GM12878 (cell line): ENCODE data around the gene ADAMTS7. TPM values are rescaled to one million over a fixed set of nuclear protein-coding genes. Genes with fewer than 3 reads are reported as not detected.

Experiments
- ATAC-seq: fragments of 200-7000 bp; cut with Tn5 transposase; 3 replicates; pipeline ENCODE4 v1.9.1; 2020; ENCODE audit warnings: mild to moderate bottlenecking, moderate library complexity
- BruUV-seq: library from RNA; stranded (reverse); fragments of 400-500 nt; replicated peaks from 2 replicates; lab custom pipeline; 2021; lab: Mats Ljungman, UMichigan
- CTCF ChIA-PET: fragments of 300-600 bp; sonication (Branson Sonifier 250); formaldehyde crosslinking; extraction: SDS; loops from one replicate; lab custom pipeline; 2021; ENCODE audit warnings: inconsistent platforms; lab: Yijun Ruan, JAX
- POLR2A ChIA-PET: fragments of 350-600 bp; formaldehyde crosslinking; extraction: SDS; loops from one replicate; lab custom pipeline; 2021; ENCODE audit warnings: inconsistent platforms; lab: Charles Lee
- RAD21 ChIA-PET: fragments of 300-600 bp; sonication (Branson Sonifier 250); formaldehyde crosslinking; loops from one replicate; lab custom pipeline; 2023; ENCODE audit warnings: antibody characterized with exemption; ENCODE audit not compliant: unreplicated experiment; lab: Charles Lee
- SMC1A ChIA-PET: fragments of 300-600 bp; sonication (Branson Sonifier 250); formaldehyde crosslinking; loops from one replicate; lab custom pipeline; 2023; ENCODE audit not compliant: unreplicated experiment, uncharacterized antibody; lab: Charles Lee
- DNase-seq: peaks from one replicate; pipeline ENCODE4 v3.0.0-alpha.2; 2011; ENCODE audit warnings: low read depth, low spot score
- FAIRE-seq: peaks from 3 replicates; lab custom pipeline; 2011; peaks lifted over from hg19 to GRCh38; lab: Jason Lieb, UNC
- H2AFZ ChIP-seq: 2 replicates; pipeline ENCODE4 v1.6.0; 2011; ENCODE audit warnings: low read depth, low read length, control low read depth; ENCODE audit not compliant: control insufficient read depth
- H3K27ac ChIP-seq: 2 replicates; pipeline ENCODE4 v1.5.1; 2011; ENCODE audit warnings: control low read depth; ENCODE audit not compliant: control insufficient read depth, insufficient read depth
- H3K27me3 ChIP-seq, 2 experiments: replicated peaks in 1 of 2; 2 replicates each; pipeline versions ENCODE4 v1.6.0 to v1.6.1; 2011; ENCODE audit warnings: low read length in 1 of 2; ENCODE audit not compliant: control insufficient read depth in 2 of 2, insufficient read depth in 2 of 2
- H3K36me3 ChIP-seq, 2 experiments: 2 replicates each; pipeline ENCODE4 v1.5.1; 2011; ENCODE audit warnings: low read length in 1 of 2; ENCODE audit not compliant: control insufficient read depth in 2 of 2, insufficient read depth in 2 of 2
- H3K4me1 ChIP-seq: 2 replicates; pipeline ENCODE4 v1.6.1; 2011; ENCODE audit warnings: mild to moderate bottlenecking, low read length, moderate library complexity, mixed read lengths; ENCODE audit not compliant: control insufficient read depth, insufficient read depth
- H3K4me2 ChIP-seq: 2 replicates; pipeline ENCODE4 v1.6.0; 2011; ENCODE audit warnings: control low read depth; ENCODE audit not compliant: control insufficient read depth, insufficient read depth
- H3K4me3 ChIP-seq: fragments of 200-600 bp; sonication (generic); 2 replicates; pipeline ENCODE4 v1.5.1; 2016
- H3K79me2 ChIP-seq: 2 replicates; pipeline ENCODE4 v1.6.0; 2011; ENCODE audit warnings: low read length; ENCODE audit not compliant: control insufficient read depth, insufficient read depth
- H3K9ac ChIP-seq: 2 replicates; pipeline ENCODE4 v1.8.0; 2011; ENCODE audit warnings: low read length, control low read depth, mixed read lengths; ENCODE audit not compliant: control insufficient read depth, insufficient read depth
- H3K9me3 ChIP-seq: replicated peaks from 3 replicates; pipeline ENCODE4 v1.5.1; 2011; ENCODE audit warnings: mild to moderate bottlenecking, low read length; ENCODE audit not compliant: control insufficient read depth, insufficient read depth
- H4K20me1 ChIP-seq: 2 replicates; pipeline ENCODE4 v1.6.0; 2011; ENCODE audit not compliant: control insufficient read depth, insufficient read depth
- BMI1 ChIP-seq: fragments of 450-650 bp; IDR thresholded peaks from 2 replicates; pipeline ENCODE4 v1.6.1; 2016; ENCODE audit warnings: mild to moderate bottlenecking, moderate library complexity, borderline replicate concordance
- CTCF ChIP-seq, 3 experiments: IDR thresholded peaks in 2 of 3; conservative IDR thresholded peaks in 1 of 3; 2 replicates each; pipeline ENCODE4 v1.5.1; 2011; ENCODE audit warnings: low read depth in 3 of 3, low read length in 3 of 3, mild to moderate bottlenecking in 3 of 3, control low read depth in 2 of 3, moderate library complexity in 2 of 3, inconsistent platforms in 1 of 3, mixed read lengths in 1 of 3; ENCODE audit not compliant: control insufficient read depth in 2 of 3, insufficient read depth in 1 of 3; ENCODE audit errors: extremely low read depth in 1 of 3
- ETV6 ChIP-seq, 2 experiments: fragments of 450-650 bp in 1 of 2; IDR thresholded peaks in 1 of 2; conservative IDR thresholded peaks in 1 of 2; 2 replicates each; pipeline ENCODE4 v1.6.1; 2014; ENCODE audit warnings: antibody characterized with exemption in 1 of 2, borderline replicate concordance in 1 of 2, low read depth in 1 of 2, mild to moderate bottlenecking in 1 of 2, moderate library complexity in 1 of 2
- EZH2 ChIP-seq: IDR thresholded peaks from 2 replicates; pipeline ENCODE4 v1.6.1; 2012; ENCODE audit warnings: low read depth, mild to moderate bottlenecking, control low read depth, inconsistent platforms, low read length, borderline replicate concordance; ENCODE audit not compliant: control insufficient read depth
- PML ChIP-seq: IDR thresholded peaks from 2 replicates; pipeline ENCODE4 v1.6.1; 2012; ENCODE audit warnings: low read length, inconsistent platforms
- POLR2AphosphoS5 ChIP-seq: IDR thresholded peaks from 2 replicates; pipeline ENCODE4 v1.6.1; 2011; ENCODE audit warnings: mild to moderate bottlenecking, low read length, inconsistent platforms
- SUZ12 ChIP-seq: fragments of 200-600 bp; sonication (generic); IDR thresholded peaks from one replicate; pipeline ENCODE4 v1.6.1; 2018; ENCODE audit warnings: antibody characterized with exemption, mild to moderate bottlenecking; ENCODE audit not compliant: unreplicated experiment
- TARDBP ChIP-seq: IDR thresholded peaks from 2 replicates; pipeline ENCODE4 v1.6.1; 2016; ENCODE audit warnings: borderline replicate concordance
- WRNIP1 ChIP-seq: IDR thresholded peaks from 2 replicates; pipeline ENCODE4 v1.6.1; 2011; ENCODE audit warnings: low read depth, low read length, improper control_type of control experiment, borderline replicate concordance
- WGBS: methylation state at CpG from one replicate; pipeline ENCODE4 v1.1.6; 2016; ENCODE audit warnings: low lambda C conversion rate; ENCODE audit not compliant: insufficient replicate concordance, insufficient coverage; ENCODE audit errors: missing lambda C conversion rate; 5-methylcytosine and 5-hydroxymethylcytosine counted together
- in situ Hi-C: fragments of 300-500 bp; cut with MboI; formaldehyde crosslinking; loops from 9 replicates; pipeline ENCODE4 v1.14.3; 2018; ENCODE audit warnings: mixed read lengths
- intact Hi-C: fragments of 100-400 bp; cut with micrococcal nuclease; formaldehyde crosslinking; loops from one replicate; pipeline ENCODE4 v1.14.2; 2022; ENCODE audit not compliant: unreplicated experiment
- polyA plus RNA-seq, 11 experiments: library from polyadenylated mRNA; depleted of rRNA in 4 of 11; unstranded in 6 of 11; stranded (reverse) in 5 of 11; fragments of >200 nt; fragmentation: Nextera tagmentation in 4 of 11; fragmentation: Illumina TruSeq in 1 of 11; extraction: Ambion mirVana in 4 of 11; extraction: Trizol in 1 of 11; gene quantifications; 1 replicate in 1 of 11; 2 replicates in 10 of 11; pipeline versions ENCODE4 v1.2.1 to v1.2.3, GENCODE V29; 2011 to 2016; ENCODE audit warnings: inconsistent platforms in 2 of 11, missing spikeins in 2 of 11, low read depth in 1 of 11
- total RNA-seq, 4 experiments: library from RNA; depleted of rRNA in 3 of 4; stranded (reverse); fragments of >200 nt in 3 of 4; fragmentation: Illumina TruSeq in 1 of 4; extraction: Trizol in 1 of 4; gene quantifications; 2 replicates each; pipeline versions ENCODE4 v1.2.1 to v1.2.3, GENCODE V29; 2013 to 2021

ADAMTS7 gene
- total and polyA plus RNA-seq, 10 of the 15 experiments (the other 5 are each of a cell fraction or from before 2014, with no cell fraction given), result 0.03 to 0.28 (median 0.06) TPM; not detected in 6

GRCh38 chr15:78811825-78812183, 540 bp upstream of the ADAMTS7 start (continued):
- TF ChIP-seq CTCF (IDR thresholded peaks at IDR 0.05 in 2 of 3, conservative IDR thresholded peaks at IDR 0.05 in 1 of 3; ENCODE audit: control insufficient read depth in 2 of 3, extremely low read depth in 1 of 3, insufficient read depth in 1 of 3, low read depth in 3 of 3, low read length in 3 of 3), result no peak
- TF ChIP-seq ETV6 (conservative IDR thresholded peaks at IDR 0.05 in 1 of 2, IDR thresholded peaks at IDR 0.05 in 1 of 2; ENCODE audit: borderline replicate concordance in 1 of 2, low read depth in 1 of 2), result no peak
- no peak for TF ChIP-seq WRNIP1
- no peak for TF ChIP-seq PML
- TF ChIP-seq POLR2AphosphoS5, result no peak
- TF ChIP-seq BMI1, result no peak

- Histone ChIP-seq H4K20me1 (no peaks in the 10 kb centered on the region), H3K4me1 (peaks cover 7% of the 10 kb centered on the region; the same call in 1 of the 2 replicates), H3K9me3 (peaks cover 6% of the 10 kb centered on the region; the same call in 1 of the 3 replicates), H3K79me2 (no peaks in the 10 kb centered on the region), H3K27me3 (peaks cover 7 to 8% of the 10 kb centered on the region in 2 experiments), H3K9ac (peak overlapping the region; percentile 4; the same call in 1 of the 2 replicates), H3K36me3 (no peaks in the 10 kb centered on the region), H3K4me3 (peak overlapping the region; percentile 67), H3K4me2 (peak overlapping the region; percentile 79), H2AFZ (peak overlapping the region; percentile 28; the same call in 1 of the 2 replicates), H3K27ac (no peak overlapping the region)
- POLR2A ChIA-PET, result no interaction called here
- SMC1A ChIA-PET, result interaction anchor here (0.6 kb wide), 1 partner anchor 96 kb away, joined by 3 read pairs; no protein-coding TSS in a partner anchor
- RAD21 ChIA-PET, result interaction anchor here (1.5 kb wide), 1 partner anchor 32 kb away, joined by 4 read pairs; no protein-coding TSS in a partner anchor
- BruUV-seq, result no TSS peak
- ATAC-seq (peak; percentile 11), FAIRE-seq (no peak), DNase-seq (no peak)
- WGBS, result 26% methylated on average over 44 of the region's 76 CpGs
- TF ChIP-seq SUZ12 (peak; percentile 64), TARDBP (no peak), EZH2 (0 out of 2 replicates have a peak, but pooled peaks have one; percentile 68)
- in situ Hi-C loops (no loop called here), intact Hi-C loops (no loop called here)
- CTCF ChIA-PET, result interaction anchor here (1.0 to 2.0 kb wide), 3 partner anchors 54 to 59 kb away, joined by 3 to 8 read pairs (median 4); no protein-coding TSS in a partner anchor
These were observed 721 bp downstream of the ADAMTS7 start for GRCh38 chr15:78810362-78811123.
